ENCODE measurements around the gene ROGDI.

- TF ChIP-seq TSHZ2 (CRISPR knock-in tag; IDR thresholded peaks at IDR 0.05) (no peak), PATZ1 (CRISPR knock-in tag; IDR thresholded peaks at IDR 0.05; ENCODE audit: borderline replicate concordance) (no peak), ESRRG (CRISPR knock-in tag; IDR thresholded peaks at IDR 0.05) (no peak)
These were observed 26.2 kb downstream of the ROGDI start for GRCh38 chr16:4776141-4776705.

Data from SK-N-SH treated with all-trans-retinoic acid at 6 μM for 48 hours (cell line).